Middle frontal gyrus (tissue), 1 donor: ENCODE data around the gene IRX1.

Experiments used
- DNase-seq: peaks from one replicate; pipeline ENCODE4 v3.0.0-alpha.2; 2015; ENCODE audit warnings: low spot score; ENCODE audit errors: extremely low spot score

The IRX1 gene

GRCh38 chr5:3600106-3601060 is 4.8 kb downstream of the IRX1 start:
- no peak for DNase-seq

- no peak for DNase-seq
These were observed 5.6 kb downstream of the IRX1 start for GRCh38 chr5:3601061-3601710.

GRCh38 chr5:3601911-3602782 is 6.5 kb downstream of the IRX1 start:
- no peak for DNase-seq

- no peak for DNase-seq
These were observed 7.3 kb downstream of the IRX1 start for GRCh38 chr5:3602785-3603502.

- DNase-seq, result no peak
These were observed 8.9 kb downstream of the IRX1 start for GRCh38 chr5:3604501-3604900.

- DNase-seq, result no peak
These were observed 9.8 kb downstream of the IRX1 start for GRCh38 chr5:3605298-3606010.

GRCh38 chr5:3606121-3606831 is 10.6 kb downstream of the IRX1 start:
- no peak for DNase-seq

GRCh38 chr5:3607541-3608181 is 12.0 kb downstream of the IRX1 start:
- no peak for DNase-seq

GRCh38 chr5:3609120-3609681 is 13.6 kb downstream of the IRX1 start:
- no peak for DNase-seq

- DNase-seq, result no peak
These were observed 17.0 kb downstream of the IRX1 start for GRCh38 chr5:3612591-3613042.

- no peak for DNase-seq
These were observed 18.1 kb downstream of the IRX1 start for GRCh38 chr5:3613726-3614125.

GRCh38 chr5:3615217-3615616 is 19.6 kb downstream of the IRX1 start:
- no peak for DNase-seq

- no peak for DNase-seq
These were observed 20.2 kb downstream of the IRX1 start for GRCh38 chr5:3615829-3616228.

GRCh38 chr5:3619579-3619978 is 23.9 kb downstream of the IRX1 start:
- DNase-seq, result no peak

- DNase-seq, result no peak
These were observed 27.3 kb downstream of the IRX1 start for GRCh38 chr5:3622961-3623360.

- no peak for DNase-seq
These were observed 30.0 kb downstream of the IRX1 start for GRCh38 chr5:3625626-3626025.

GRCh38 chr5:3634061-3634460 is 38.4 kb downstream of the IRX1 start:
- DNase-seq, result no peak

GRCh38 chr5:3639175-3639574 is 43.5 kb downstream of the IRX1 start:
- DNase-seq, result no peak

- no peak for DNase-seq
These were observed 46.6 kb downstream of the IRX1 start for GRCh38 chr5:3642231-3642630.
